Measurements from ENCODE around the gene CDH4.
"Not testable (repeated sequence)": the region's sequence is repeated elsewhere in the genome, so short reads cannot be mapped to it uniquely, and the experiment has no call there.

The CDH4 gene

DNA sequence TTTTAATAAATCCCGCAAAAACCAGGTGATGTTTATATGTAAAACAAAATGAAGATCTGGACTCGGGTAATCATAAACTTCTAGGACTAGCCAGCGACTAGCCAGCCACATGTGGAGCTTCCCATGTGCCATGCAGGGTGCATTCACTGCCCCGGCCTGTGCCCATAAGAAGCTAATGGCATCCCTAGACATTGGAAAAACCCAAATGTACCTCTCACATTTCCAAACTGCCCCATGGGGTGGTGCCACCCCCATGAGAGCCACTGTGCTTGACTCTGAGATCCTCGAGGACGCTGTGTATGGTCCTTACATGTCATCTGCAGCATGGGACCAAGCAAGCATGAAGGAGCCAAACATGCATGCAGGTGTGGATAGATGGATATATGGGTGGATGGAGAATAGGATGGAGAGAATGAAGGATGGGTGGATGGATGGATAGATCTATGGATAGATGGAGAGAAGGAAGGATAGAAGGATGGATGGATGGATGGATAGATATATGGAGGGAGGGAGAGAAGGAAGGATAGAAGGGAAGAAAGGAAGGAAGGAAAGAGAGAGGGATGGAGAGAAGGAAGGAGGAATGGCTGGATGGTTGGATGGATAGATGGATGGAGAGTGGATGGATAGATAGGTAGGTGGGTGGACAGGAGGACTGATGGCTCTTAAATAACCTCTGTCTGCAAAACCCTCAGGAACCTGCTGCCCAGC is 203.6 kb downstream of the CDH4 start:
- DNase-seq (ENCODE audit: low read depth in 2 of 2), result no peak

DNA sequence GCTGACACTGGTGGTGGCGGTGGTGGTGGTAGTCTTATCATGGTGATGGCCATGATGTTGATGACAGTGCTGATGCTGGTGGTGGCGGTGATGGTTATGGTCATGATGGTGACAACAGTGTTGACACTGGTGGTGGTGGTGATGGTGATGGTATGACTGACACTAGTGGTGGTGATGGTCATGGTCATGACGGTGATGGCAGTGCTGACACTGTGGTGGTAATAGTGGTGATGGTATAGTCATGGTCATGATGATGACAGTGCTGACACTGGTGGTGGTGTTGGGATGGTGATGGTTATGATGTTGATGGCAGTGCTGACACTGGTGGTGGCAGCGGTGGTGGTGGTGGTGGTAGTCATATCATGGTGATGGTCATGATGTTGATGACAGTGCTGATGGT is 205.7 kb downstream of the CDH4 start:
- no peak for DNase-seq (ENCODE audit: low read depth in 2 of 2)

DNA sequence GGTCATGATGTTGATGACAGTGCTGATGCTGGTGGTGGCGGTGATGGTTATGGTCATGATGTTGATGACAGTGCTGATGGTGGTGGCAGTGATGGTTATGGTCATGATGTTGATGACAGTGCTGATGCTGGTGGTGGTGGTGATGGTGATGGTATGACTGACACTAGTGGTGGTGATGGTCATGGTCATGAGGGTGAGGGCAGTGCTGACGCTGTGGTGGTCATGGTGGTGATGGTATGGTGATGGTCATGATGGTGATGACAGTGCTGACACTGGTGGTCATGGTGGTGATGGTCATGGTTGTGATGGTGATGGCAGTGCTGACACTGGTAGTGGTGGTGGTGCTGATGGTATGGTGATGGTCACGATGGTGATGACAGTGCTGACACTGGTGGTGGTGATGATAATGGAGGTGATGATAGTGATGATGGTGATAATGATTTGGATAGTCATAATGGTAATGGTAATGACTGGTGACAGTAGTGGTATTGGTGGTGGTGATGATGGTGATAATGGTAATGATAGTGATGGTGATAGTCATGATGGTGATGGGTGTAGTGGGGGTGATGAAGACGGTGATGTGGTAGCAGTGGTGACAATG is 206.2 kb downstream of the CDH4 start:
- DNase-seq (ENCODE audit: low read depth in 2 of 2), result no peak

DNA sequence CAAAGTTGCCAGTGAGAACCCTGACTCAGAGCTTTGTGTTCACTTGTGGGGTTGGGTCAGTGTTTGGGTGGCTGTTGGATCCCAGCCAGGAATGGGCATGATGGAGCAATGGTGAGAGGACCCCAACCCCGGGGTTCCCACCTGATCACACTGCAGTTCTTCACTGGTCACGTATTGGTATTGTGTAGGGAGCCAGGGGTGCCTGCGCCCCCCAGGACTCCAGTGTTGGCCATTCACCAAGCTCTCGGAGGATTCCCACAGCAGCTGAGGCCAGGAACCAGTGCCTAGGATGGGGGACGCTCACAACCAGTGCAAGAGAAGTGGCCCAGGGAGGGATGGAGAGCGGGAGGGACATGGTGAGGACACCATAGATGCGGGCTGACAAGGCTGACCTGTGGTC is 207.2 kb downstream of the CDH4 start:
- DNase-seq (ENCODE audit: low read depth in 2 of 2), result no peak

DNA sequence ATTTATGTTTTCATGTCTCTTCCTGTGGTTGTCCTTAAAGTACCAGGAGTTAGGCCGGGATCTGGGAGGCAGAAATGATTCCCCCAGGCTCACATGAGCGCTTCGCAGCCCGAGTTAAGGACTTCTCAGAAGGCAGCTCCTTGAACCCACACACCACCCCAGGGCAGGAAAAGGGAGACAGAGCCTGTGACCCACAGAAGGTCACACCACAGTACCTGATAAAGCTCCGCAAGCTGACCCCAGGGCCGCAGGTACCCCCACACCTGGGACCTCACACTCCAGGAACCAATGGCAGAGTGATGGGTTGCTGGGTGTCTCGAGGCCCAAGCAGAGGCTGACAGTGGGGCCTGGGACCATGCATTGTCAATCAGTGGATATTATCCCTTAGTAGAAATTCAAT is 207.6 kb downstream of the CDH4 start:
- no peak for DNase-seq (ENCODE audit: low read depth in 2 of 2)

DNA sequence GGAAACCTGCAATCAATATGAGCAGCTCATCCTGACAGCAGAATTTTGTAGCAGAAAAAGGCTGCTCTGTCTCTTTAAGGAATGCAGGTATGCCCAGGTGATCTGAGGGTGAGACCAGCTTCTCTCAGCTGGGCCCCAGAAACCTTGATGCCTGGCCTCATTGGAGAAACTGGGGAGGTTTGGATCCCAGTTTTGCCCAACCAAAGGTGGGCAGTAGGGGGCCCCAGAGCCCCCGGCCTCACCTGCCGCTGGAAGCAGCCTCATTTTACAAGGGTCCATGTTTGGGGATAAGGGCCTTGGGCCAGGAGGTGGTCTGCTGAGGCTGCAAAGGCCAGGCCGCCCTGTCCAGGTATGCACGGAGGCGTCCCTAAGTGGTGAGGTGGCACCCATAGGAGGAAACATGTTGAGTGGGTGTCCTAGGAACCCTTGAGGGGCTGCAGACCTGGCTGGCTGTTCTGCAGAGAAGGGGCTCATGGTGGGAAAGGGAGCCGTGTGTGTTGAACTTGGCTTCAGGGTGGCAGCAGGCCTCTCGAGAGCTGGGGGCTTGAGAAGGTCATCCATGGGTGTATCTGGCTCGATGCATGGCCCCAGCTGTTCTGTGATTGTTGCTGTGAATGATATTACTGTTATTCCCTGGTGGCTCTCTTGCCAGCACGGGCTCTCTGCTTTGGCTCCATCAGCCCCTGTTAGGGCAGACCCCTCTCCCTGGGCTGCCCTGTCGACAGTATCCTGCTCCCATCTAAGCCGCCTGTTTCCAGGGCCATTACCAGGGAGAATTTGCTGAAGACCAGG is 208.4 kb downstream of the CDH4 start:
- DNase-seq (ENCODE audit: low read depth in 2 of 2), result no peak

DNA sequence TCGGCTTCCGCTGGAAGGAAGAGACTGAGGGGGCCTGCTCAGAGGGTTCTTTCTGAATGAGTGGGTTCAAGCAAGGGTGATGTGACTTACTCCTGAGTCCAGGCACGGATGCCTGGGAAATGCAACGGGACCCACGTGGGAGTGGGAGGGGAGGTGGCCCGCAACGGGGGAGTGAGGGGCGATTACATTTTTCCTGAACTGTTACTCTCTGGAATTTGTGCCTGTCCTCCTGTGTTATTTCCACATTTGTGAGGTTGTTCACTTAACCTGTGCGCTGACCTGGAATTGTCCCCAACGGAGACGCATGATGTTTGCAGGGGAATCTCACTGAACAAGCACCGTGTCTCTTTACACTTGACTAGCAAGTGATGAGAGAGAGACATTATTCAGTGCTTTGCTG is 209.4 kb downstream of the CDH4 start:
- DNase-seq (ENCODE audit: low read depth in 2 of 2), result no peak

DNA sequence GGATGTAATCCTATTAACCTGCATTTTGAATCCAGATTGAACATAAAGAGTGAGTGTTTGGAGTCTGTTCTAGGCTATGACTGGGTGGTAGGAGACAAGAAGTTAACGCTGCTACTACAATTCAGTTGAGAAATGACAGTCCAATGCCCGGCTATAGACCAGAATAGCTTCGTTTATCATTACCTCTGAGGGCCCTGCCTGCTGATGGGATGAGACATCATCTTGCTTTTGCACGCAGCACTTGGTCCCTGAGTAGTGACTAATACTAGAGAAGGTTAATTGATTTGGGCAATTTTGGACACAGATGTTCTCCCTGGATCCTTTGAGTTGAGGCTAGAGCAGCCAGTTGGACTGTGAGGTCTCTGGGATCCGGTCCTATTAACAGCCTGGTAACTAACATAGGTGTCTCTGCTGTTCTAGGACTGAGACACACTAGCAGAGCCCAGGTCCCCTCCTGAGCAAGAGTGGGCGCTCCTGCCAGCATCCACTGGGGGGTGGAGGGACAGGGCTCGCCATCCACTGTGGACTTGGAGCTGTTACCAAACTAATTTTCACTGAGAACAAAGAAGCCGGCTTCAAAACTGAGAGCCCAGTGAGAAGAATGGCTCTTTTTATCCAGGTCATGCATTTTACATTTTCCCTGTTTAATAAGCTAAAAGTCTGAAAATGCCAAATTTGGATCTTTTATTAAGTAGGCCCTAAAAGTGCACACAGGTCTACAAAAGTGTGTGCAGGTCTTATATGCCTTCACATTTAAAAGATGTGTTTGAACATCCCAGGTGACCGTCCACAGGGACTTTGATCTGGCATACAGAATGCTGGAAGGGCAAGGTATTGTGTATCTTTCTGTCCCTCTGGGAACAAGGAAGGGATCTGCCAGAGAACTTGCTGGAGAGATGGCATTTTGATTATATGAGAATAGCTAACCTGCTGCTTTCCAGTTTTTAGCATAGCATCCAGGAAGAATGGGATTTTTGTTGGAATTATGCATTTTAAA is 212.5 kb downstream of the CDH4 start:
- no peak for DNase-seq (ENCODE audit: low read depth in 2 of 2)

DNA sequence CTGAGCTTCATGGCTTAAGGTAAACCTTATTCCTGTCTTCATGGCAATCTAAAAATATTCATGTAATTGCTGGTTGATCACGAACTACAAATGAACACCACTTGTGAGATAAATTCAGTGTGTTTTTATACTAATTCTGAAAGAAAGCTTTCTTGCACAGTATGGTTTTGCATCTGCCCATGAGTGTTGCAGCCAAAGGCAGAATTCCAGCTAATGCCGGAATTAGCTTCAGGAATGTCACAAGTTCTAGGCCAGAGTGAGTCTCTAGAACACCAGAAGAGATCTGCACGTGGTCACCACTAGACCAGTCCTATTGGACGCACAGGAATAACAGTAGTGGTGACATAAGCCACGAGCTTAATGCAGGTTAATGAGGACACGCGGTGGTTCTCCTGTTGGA is 223.7 kb downstream of the CDH4 start:
- no peak for DNase-seq (ENCODE audit: low read depth in 2 of 2)

DNA sequence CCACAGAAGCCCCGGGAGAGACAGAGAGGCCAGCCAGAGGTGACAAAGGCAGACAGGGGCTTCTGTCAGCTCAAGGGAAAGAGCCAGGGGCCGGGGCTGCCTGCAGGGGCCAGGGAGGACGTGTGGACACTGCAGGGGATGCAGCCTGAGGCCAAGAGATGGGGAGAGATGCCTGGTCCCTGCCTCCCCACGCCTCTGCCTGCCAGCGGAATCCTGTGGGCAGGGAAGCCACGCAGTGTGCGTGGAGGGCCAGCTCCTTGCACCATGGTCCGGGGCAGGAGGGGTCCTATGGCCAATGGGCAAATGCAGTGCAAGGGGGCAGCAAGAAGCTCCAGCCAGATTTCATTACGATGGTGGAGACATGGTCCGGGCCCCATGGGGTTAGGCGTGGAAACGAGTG is 224.9 kb downstream of the CDH4 start:
- DNase-seq (ENCODE audit: low read depth in 2 of 2), result no peak

DNA sequence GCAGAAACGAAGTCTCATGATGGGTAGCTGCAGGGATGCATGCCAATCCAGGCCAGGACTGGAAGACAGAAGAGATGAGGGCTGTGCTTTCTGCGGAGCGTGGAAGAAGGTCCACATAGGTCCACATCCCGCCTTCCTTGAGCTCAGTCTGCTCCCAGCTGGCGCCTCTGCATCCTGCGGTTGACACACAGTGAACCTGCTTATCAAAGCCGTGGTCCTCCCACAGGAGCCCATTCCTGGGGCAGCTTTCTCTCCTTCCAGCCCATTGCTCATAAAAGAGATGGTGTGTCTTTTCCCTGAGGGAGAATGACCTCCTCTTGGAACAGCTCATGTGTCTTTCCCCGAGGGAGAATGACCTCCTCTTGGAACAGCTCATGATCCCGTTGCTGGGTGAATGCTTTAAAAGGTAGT is 225.4 kb downstream of the CDH4 start:
- DNase-seq (ENCODE audit: low read depth in 2 of 2), result no peak

DNA sequence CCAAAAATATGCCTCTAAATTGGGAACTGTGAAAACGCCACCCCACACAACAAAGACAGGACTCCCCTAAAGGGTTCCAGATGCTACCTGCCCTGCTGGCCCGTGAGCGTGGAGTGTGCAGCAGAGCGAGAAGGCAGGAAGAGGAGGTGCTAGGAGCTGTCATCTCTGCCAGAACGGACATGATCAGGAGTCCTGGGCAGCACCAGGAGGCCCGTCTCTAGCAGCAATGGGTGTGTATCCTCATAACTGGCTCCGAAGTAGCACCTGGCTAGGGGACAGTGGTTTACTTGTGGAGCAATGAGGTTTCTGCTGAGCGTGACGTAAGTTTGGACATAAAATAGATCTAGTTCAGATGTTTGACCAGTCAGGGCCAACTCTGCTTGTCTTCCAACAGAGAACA is 226.0 kb downstream of the CDH4 start:
- no peak for DNase-seq (ENCODE audit: low read depth in 2 of 2)

DNA sequence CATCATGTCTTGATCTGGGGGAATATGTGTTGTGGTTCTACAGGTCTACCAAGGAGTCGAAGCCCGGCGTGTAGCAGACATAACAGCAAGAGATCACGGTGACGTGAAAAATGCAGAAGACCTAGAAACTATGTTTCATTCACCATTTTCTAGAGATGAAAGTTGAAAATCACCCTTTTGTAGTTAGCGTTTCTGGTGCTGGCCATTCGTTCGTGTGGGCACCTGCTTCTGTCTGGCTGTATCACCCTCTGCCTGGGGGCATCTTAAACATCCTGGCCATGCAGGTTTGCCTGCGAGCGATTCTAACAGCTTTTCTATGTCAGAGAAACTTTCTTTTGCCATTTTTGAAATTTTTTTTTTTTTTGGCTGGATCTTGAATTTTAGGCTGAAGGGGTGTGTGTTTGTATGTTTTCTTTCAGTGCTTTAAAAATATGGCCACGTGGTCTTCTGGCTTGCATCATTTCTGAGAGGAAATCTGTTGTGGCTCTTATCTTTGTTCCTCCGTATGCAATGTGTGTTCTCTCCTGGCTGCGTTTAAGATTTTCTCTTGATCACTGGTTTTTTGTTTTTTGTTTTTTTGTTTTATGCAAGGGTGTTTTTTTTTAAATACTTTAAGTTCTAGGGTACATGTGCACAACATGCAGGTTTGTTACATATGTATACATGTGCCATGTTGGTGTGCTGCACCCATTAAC is 226.7 kb downstream of the CDH4 start:
- no peak for DNase-seq (ENCODE audit: low read depth in 2 of 2)

DNA sequence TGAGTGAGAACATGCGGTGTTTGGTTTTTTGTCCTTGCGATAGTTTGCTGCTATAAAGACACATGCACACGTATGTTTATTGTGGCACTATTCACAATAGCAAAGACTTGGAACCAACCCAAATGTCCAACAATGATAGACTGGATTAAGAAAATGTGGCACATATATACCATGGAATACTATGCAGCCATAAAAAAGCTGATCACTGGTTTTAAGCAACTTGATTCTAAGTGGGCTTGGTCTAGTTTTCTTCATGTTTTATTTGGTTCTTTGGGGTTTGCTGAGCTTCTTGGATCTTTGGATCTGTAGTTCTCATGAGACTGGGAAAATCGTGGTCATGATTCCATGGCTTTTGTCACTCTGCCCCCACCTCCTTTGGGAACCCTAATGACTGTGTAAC is 227.4 kb downstream of the CDH4 start:
- DNase-seq (ENCODE audit: low read depth in 2 of 2), result not testable (repeated sequence)

DNA sequence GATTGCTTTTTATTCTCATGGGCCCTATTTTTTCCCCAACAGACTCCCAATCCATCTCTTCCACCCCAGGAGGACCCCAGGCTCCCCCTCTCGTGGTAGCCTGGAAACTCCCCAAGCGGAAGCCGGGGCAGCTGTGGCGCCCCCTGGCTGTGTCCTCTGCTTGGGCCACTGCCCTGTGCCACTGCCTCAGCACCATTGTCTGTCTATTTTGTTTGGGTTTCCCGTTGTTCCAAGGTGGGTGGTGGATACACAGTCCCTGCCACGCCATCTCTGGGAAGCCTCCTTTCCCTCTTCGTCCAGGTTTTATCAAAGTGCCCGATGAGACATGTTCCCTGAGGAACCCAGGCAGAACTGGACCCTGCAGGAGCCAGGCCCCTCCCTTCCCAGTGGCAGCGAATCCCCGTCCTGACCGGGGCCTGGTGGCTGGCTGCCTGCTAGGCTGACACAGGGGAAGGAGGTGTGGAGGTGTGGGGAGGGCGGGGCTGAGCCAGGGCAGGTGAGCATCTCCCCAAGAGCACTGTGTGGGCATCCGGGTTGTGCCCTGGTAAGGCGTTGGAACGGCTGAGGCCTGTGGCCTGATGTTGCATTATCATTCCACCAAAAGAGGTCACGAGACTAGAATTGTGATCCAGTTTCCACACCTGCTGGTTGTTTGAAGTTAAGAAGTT is 228.2 kb downstream of the CDH4 start:
- no peak for DNase-seq (ENCODE audit: low read depth in 2 of 2)

DNA sequence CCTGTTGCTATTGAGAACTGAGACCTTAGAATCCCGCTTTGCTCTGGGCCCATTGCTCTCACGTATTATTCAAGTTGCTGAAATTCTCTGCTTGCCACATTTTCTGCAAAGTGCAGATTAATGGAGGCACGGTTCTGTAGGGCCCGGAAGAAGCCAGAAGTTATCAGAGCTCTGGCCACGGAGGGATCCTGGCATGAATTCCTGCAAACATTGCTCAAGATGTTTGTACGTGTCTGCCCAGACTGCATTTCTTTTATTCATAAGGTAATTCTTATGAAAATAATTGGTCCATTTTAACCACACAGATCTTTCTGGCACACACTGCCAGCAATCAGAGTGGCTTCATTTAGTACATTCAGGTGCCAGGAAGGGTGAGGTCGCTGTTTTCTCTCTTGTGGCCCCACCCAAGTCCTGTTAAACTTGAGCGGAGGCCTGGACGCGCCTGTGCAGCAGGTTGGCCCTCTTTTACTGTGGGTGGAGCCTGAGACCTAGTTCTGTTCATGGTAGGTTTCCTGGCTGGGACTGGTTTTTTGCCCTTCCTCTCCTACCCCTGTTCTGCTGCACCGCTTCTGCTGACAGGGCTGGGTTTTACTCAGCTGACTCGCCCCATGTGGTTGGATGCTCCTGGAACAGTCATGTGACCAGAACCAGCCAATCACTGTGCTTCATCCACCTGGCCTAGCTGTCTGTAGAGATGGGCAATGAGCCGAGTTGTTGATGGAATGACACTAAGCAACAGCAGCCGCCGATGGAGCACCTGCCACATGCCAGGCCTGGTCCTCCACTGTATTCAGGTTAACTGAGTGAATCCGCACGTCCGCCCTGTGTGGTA is 230.2 kb downstream of the CDH4 start:
- no peak for DNase-seq (ENCODE audit: low read depth in 2 of 2)

DNA sequence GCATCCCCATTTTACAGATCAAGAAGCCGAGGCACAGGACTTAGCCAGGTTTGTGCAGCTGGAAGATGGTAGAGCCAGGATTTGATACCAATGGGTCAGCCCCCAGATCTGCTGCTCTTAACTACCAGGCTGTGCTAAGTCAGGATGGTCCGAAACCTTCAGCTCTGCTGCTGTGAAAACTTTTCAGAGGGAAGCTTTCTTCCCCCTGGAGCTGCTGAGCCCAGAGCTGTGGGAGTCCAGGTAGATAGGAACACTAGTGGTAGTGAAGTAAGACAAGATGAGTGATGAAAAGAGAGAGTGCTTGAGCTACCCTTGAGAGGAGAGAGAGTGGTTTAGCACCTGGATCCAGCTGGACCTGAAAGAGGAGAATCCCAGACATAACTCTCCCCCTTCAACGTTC is 230.8 kb downstream of the CDH4 start:
- DNase-seq (ENCODE audit: low read depth in 2 of 2), result no peak

DNA sequence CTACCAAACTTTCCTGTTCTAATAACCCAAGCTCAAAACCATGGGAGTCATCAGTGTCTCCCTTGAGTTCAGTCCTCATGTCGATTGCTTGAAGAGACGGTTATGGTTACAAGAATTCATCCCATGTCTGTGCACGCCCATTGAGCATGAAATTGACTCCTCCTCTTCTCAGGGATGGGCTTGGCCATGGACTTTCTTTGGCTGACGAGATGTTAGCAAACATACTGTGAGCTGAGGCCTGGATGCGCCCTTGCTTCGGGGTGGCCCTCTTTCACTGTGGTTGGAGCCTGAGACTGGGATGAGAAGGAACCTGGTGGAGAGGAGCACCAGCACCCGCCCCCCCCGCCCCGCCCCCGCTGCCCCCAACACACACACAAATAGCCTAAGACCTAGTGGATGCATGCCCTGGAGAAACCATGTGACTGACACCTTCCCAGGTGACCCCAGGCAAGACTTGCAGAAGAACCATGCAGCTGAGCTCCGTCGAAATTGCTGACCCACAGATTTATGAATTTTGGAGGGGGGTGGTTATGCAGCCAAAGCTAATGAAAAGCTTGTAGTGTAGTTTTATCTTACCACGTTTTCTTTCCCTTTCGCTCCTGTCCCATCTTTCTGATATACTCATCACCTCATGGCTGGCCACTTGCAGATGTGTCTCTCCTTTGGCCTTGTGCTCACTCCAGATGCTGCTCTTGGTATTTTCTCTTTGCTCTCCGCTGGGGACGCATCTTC is 231.4 kb downstream of the CDH4 start:
- DNase-seq (ENCODE audit: low read depth in 2 of 2), result no peak

DNA sequence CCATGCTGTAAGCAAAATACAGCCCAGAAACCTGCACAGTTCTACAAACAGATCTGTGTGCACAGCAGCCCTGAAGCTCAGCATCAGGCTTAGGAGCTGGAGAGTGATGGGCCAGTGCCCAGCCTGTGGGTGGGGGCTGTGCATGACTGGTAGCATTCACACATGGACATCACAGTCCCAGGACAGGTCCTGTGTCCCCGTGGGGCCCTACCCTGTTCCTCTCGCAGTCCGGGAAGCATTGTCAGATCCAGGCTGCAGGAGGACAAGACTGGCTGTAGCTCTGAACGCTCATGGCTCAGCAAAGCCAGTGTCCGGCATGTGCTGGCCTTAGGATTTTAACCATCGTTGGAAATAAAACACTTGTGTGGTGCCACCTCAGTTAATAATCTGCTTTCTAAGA is 234.1 kb downstream of the CDH4 start:
- no peak for DNase-seq (ENCODE audit: low read depth in 2 of 2)

Measured in stimulated activated CD4-positive, alpha-beta T cell treated with anti-CD3 and anti-CD28 coated beads, Interleukin-4, amount 100 ng/mL, for 48 hours (primary cell).